ENCODE measurements around the gene RXRG.

DNA sequence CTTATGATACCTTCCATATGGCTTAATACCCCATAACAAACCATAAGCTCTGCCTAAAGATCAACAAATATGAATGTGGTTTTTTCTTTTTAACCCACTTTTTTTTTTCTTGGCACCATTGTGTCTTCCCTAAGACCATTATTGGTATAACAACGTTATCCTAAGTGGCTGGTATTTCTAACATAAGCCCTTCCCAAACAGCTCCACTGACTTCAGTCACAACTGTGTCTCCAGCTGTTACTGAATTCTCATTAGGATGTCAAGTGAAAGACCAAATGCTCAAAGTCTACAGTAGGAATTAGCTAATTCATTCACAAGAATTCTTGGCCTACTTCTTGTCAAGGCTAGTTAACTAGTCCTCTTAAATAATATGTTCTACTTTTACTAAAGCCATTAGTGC lies 4.2 kb upstream of the RXRG start:
- no peak for TF ChIP-seq GATA3 (IDR thresholded peaks at IDR 0.05; ENCODE audit: low read depth, low read length)
- TF ChIP-seq GATA2 (IDR thresholded peaks at IDR 0.05; ENCODE audit: low read depth, low read length), result no peak

All from SH-SY5Y (cell line).